ENCODE data around the gene HVCN1.
A peak's percentile ranks its signal among the peaks of the same experiment; 100 is the strongest.

Gene HVCN1

DNA sequence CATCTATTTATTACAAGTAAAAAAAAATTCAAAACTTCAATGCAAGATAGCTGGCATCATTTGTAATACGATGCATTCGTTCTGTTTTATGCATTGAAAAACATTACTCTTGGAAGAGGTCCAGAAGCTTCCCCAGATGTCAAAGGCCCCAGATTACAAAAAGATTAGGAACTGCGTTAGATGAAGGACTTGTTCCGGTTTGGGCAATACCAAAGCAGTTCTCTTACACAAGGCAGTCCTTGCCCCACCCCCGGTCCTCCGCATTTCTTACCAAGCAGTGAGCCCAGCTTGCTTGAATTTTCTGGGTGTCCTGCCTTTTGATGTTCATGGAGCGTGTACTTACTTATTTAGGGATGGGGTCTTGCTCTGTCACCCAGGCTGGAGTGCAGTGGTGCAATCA lies 4.8 kb upstream of the HVCN1 start:
- Histone ChIP-seq H3K27me3 (replicated peaks in 2 of 5; ENCODE audit: control insufficient read depth in 4 of 5, insufficient read depth in 5 of 5, low read length in 4 of 5) (peaks cover 0 to 4% (median 2%) of the 10 kb centered on the region in 5 experiments), H3K4me3 (ENCODE audit: control insufficient read depth in 1 of 7, extremely low read depth in 1 of 7, insufficient read depth in 4 of 7, low read depth in 2 of 7, low read length in 6 of 7) (no peak overlapping the region), H3K9me3 (ENCODE audit: control extremely low read depth in 1 of 5, control insufficient read depth in 4 of 5, insufficient read depth in 2 of 5, low read depth in 1 of 5, low read length in 4 of 5) (no peaks in the 10 kb centered on the region), H3K27ac (ENCODE audit: insufficient read depth in 1 of 2, low read depth in 1 of 2, low read length in 2 of 2, poor library complexity in 1 of 2, severe bottlenecking in 2 of 2) (no peak overlapping the region), H3K4me1 (ENCODE audit: control extremely low read depth in 1 of 4, control insufficient read depth in 4 of 4, insufficient read depth in 4 of 4, low read length in 3 of 4) (peaks cover 7 to 64% (median 35%) of the 10 kb centered on the region in 4 experiments), H3K36me3 (ENCODE audit: control insufficient read depth in 4 of 4, insufficient read depth in 4 of 4, low read length in 3 of 4) (no peaks in the 10 kb centered on the region)
- POLR2A ChIA-PET: no interaction called here
- peak; percentile 44 to 84 (median 83) for DNase-seq
- CTCF ChIA-PET: interaction anchor here (1.1 to 1.2 kb wide), 2 partner anchors 11 to 16 kb away, joined by 4 to 5 read pairs; no protein-coding TSS in a partner anchor
- 29% methylated on average over 3 of the region's 7 CpGs for WGBS (ENCODE audit: insufficient coverage)

DNA sequence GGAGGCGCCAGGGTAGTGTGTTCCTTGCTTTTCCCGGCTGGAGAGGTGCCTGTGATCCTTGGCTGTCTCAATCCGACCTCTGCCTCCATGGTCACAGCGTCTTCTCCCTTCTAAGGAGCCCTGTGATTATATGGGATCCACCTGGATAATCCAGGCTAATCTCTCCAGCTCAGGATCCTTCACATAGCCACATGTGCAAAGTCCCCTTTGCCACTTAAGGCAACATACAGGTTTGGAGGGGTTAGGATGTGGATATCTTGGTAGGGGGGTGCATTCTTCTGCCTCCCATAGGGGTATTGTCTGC lies 1.2 kb upstream of the HVCN1 start:
- Histone ChIP-seq H3K9me3 (ENCODE audit: control extremely low read depth in 1 of 5, control insufficient read depth in 4 of 5, insufficient read depth in 2 of 5, low read depth in 1 of 5, low read length in 4 of 5) (peaks cover 0 to 2% (median 0%) of the 10 kb centered on the region in 5 experiments), H3K36me3 (ENCODE audit: control insufficient read depth in 4 of 4, insufficient read depth in 4 of 4, low read length in 3 of 4) (no peaks in the 10 kb centered on the region), H3K27me3 (replicated peaks in 2 of 5; ENCODE audit: control insufficient read depth in 4 of 5, insufficient read depth in 5 of 5, low read length in 4 of 5) (peaks cover 0 to 12% (median 4%) of the 10 kb centered on the region in 5 experiments), H3K27ac (ENCODE audit: insufficient read depth in 1 of 2, low read depth in 1 of 2, low read length in 2 of 2, poor library complexity in 1 of 2, severe bottlenecking in 2 of 2) (no peak overlapping the region), H3K4me1 (ENCODE audit: control extremely low read depth in 1 of 4, control insufficient read depth in 4 of 4, insufficient read depth in 4 of 4, low read length in 3 of 4) (peaks cover 7 to 69% (median 40%) of the 10 kb centered on the region in 4 experiments), H3K4me3 (ENCODE audit: control insufficient read depth in 1 of 7, extremely low read depth in 1 of 7, insufficient read depth in 4 of 7, low read depth in 2 of 7, low read length in 6 of 7) (peak overlapping the region in 2 of 7 experiments; percentile 68 to 78)
- ChIA-PET POLR2A (no interaction called here), CTCF (interaction anchor here (1.0 to 1.2 kb wide), 2 partner anchors 88 to 158 kb away, joined by 3 to 5 read pairs; no protein-coding TSS in a partner anchor)
- DNase-seq: no peak
- 68% methylated on average over 4 of the region's 4 CpGs for WGBS (ENCODE audit: insufficient coverage)

DNA sequence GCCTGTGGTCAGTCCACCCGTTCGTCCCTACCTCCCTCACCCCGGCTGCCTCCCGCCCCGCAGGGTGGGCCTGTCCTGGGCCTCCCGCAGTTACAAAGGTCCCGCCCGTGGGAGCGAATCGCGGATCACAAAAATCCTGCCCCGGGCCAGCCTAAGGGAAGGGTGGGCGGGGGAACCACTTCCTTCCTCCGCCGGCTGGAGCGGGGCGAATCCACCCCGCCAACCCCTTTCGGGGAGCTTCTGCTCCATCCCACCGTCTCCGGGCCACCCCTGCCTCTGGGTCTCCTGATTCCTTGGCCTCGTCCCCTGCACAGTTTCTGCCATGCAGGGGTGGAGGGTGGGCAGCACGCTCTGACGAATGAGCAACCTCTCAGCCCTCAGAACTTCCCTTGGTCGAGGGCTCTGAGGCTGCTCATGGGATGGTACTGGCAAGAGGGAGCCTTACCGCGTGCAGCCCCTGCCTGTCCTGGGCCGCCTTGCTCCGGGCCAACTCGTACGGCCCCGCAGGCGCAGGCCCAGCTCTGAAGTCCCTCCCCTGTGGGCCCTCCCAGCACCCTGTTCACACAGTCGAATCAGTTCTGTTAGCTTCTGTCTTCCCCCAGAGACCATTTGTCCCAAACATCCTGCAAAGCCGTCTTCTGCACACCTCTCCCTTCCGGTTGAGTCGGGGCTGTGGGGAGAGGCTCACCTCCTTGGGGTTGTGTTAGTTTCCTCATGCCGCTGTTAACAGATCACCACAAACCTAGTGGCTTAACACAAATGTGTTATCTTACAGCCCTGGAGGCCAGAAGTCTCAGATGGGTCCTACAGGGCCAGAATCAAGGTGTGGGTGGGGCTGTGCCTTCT lies 589 bp upstream of the HVCN1 start:
- WGBS (ENCODE audit: insufficient coverage): 0% methylated on average over 34 of the region's 38 CpGs
- peak; percentile 42 to 74 (median 65) for DNase-seq
- Histone ChIP-seq H3K27ac (ENCODE audit: insufficient read depth in 1 of 2, low read depth in 1 of 2, low read length in 2 of 2, poor library complexity in 1 of 2, severe bottlenecking in 2 of 2) (no peak overlapping the region), H3K4me1 (ENCODE audit: control extremely low read depth in 1 of 4, control insufficient read depth in 4 of 4, insufficient read depth in 4 of 4, low read length in 3 of 4) (peaks cover 7 to 64% (median 40%) of the 10 kb centered on the region in 4 experiments), H3K36me3 (ENCODE audit: control insufficient read depth in 4 of 4, insufficient read depth in 4 of 4, low read length in 3 of 4) (no peaks in the 10 kb centered on the region), H3K27me3 (replicated peaks in 2 of 5; ENCODE audit: control insufficient read depth in 4 of 5, insufficient read depth in 5 of 5, low read length in 4 of 5) (peaks cover 0 to 12% (median 4%) of the 10 kb centered on the region in 5 experiments), H3K4me3 (ENCODE audit: control insufficient read depth in 1 of 7, extremely low read depth in 1 of 7, insufficient read depth in 4 of 7, low read depth in 2 of 7, low read length in 6 of 7) (peak overlapping the region; percentile 18 to 78 (median 66)), H3K9me3 (ENCODE audit: control extremely low read depth in 1 of 5, control insufficient read depth in 4 of 5, insufficient read depth in 2 of 5, low read depth in 1 of 5, low read length in 4 of 5) (peaks cover 0 to 2% (median 0%) of the 10 kb centered on the region in 5 experiments)
- CTCF ChIA-PET: interaction anchor here (1.0 to 1.2 kb wide), 2 partner anchors 88 to 158 kb away, joined by 3 to 5 read pairs; no protein-coding TSS in a partner anchor
- POLR2A ChIA-PET: no interaction called here

DNA sequence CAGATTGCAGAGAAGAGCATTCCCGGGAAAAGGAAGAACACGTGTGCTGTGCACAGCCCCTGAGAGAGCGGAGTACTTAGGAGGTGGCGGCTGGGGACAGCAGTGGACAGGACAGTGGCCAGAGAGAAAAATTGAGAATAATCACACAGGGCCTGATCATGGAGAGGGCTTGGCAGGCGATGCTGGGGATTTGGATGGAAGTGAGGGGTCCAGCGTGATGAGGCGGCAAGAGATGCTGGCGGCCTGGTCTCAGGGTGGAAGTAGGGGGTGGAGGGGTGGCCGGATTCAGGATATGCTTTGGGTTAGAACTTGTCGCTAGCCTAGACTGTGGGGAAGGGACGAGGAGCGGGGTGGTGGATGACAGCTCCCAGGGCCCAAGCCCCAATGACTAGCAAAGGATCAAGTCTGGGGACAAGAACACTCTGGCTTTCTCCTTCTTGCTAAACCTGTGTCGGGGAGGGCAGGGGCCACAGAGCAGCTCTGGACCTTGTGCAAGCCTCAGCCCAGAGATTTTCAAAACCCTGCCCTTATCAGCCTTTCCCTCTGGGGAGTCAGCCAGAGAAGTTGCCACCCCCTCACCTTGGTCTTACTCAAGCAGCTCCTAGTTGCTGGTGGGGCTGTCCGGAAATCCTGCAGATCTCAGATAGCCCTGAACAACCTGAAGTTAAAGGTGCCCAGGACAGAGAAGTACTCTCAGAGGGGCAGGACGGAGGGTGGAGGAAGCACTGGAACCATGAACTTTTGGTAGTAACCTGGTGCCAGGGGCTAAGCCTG lies 1.3 kb downstream of the HVCN1 start:
- Histone ChIP-seq H3K27me3 (replicated peaks in 2 of 5; ENCODE audit: control insufficient read depth in 4 of 5, insufficient read depth in 5 of 5, low read length in 4 of 5) (peaks cover 0 to 12% (median 4%) of the 10 kb centered on the region in 5 experiments), H3K9me3 (ENCODE audit: control extremely low read depth in 1 of 5, control insufficient read depth in 4 of 5, insufficient read depth in 2 of 5, low read depth in 1 of 5, low read length in 4 of 5) (peaks cover 0 to 2% (median 0%) of the 10 kb centered on the region in 5 experiments), H3K4me3 (ENCODE audit: control insufficient read depth in 1 of 7, extremely low read depth in 1 of 7, insufficient read depth in 4 of 7, low read depth in 2 of 7, low read length in 6 of 7) (peak overlapping the region in 2 of 7 experiments; percentile 66 to 78), H3K36me3 (ENCODE audit: control insufficient read depth in 4 of 4, insufficient read depth in 4 of 4, low read length in 3 of 4) (no peaks in the 10 kb centered on the region), H3K27ac (ENCODE audit: insufficient read depth in 1 of 2, low read depth in 1 of 2, low read length in 2 of 2, poor library complexity in 1 of 2, severe bottlenecking in 2 of 2) (no peak overlapping the region), H3K4me1 (ENCODE audit: control extremely low read depth in 1 of 4, control insufficient read depth in 4 of 4, insufficient read depth in 4 of 4, low read length in 3 of 4) (peaks cover 3 to 47% (median 29%) of the 10 kb centered on the region in 4 experiments)
- ChIA-PET POLR2A (no interaction called here), CTCF (interaction anchor here (1.0 to 1.5 kb wide), 2 partner anchors 10 to 86 kb away, joined by 3 to 4 read pairs; no protein-coding TSS in a partner anchor)
- DNase-seq: peak in 2 of 3 donors; percentile 28 to 59
- WGBS (ENCODE audit: insufficient coverage): 87% methylated on average over 14 of the region's 15 CpGs

DNA sequence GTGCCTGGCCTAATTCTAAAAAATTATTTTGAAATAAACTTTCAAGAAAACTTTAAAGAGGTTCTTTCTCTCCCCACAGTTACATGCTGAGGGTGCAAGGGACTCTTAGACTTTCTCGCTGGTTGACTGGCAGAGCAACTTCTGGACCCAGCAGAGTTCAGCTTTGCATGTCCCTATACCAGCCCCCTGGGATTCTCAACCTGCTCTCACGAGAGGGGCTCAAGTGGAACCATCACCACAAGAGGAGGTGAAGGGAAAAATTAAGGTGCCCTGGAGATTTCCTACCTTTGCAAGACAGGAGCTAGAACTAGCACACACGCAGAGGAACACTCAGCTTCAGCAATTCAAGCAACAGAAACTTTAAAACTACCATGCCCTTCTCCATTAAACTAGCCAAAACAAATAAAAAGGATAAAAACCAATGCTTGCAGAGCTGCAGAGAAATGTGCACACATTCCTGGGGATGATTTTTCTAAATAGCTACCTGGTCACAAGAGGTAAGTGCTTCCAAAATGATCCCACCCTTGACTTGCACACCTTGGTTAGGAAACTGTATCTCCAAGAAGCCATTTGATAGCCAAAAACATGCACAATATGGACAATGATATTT lies 2.5 kb downstream of the HVCN1 start:
- H3K27me3 ChIP-seq (replicated peaks in 2 of 5; ENCODE audit: control insufficient read depth in 4 of 5, insufficient read depth in 5 of 5, low read length in 4 of 5): peaks cover 0 to 11% (median 2%) of the 10 kb centered on the region in 5 experiments
- H3K9me3 ChIP-seq (ENCODE audit: control extremely low read depth in 1 of 5, control insufficient read depth in 4 of 5, insufficient read depth in 2 of 5, low read depth in 1 of 5, low read length in 4 of 5): peaks cover 0 to 2% (median 0%) of the 10 kb centered on the region in 5 experiments
- no peak for DNase-seq
- H3K4me3 ChIP-seq (ENCODE audit: control insufficient read depth in 1 of 7, extremely low read depth in 1 of 7, insufficient read depth in 4 of 7, low read depth in 2 of 7, low read length in 6 of 7): no peak overlapping the region
- H3K4me1 ChIP-seq (ENCODE audit: control extremely low read depth in 1 of 4, control insufficient read depth in 4 of 4, insufficient read depth in 4 of 4, low read length in 3 of 4): peaks cover 3 to 41% (median 27%) of the 10 kb centered on the region in 4 experiments
- no peaks in the 10 kb centered on the region for H3K36me3 ChIP-seq (ENCODE audit: control insufficient read depth in 4 of 4, insufficient read depth in 4 of 4, low read length in 3 of 4)
- CTCF ChIA-PET: interaction anchor here (1.1 to 1.5 kb wide), 4 partner anchors 9 to 66 kb away, joined by 3 to 5 read pairs (median 4); no protein-coding TSS in a partner anchor
- H3K27ac ChIP-seq (ENCODE audit: insufficient read depth in 1 of 2, low read depth in 1 of 2, low read length in 2 of 2, poor library complexity in 1 of 2, severe bottlenecking in 2 of 2): no peak overlapping the region
- POLR2A ChIA-PET: no interaction called here
- WGBS (ENCODE audit: insufficient coverage): 100% methylated on average over 2 of the region's 3 CpGs

DNA sequence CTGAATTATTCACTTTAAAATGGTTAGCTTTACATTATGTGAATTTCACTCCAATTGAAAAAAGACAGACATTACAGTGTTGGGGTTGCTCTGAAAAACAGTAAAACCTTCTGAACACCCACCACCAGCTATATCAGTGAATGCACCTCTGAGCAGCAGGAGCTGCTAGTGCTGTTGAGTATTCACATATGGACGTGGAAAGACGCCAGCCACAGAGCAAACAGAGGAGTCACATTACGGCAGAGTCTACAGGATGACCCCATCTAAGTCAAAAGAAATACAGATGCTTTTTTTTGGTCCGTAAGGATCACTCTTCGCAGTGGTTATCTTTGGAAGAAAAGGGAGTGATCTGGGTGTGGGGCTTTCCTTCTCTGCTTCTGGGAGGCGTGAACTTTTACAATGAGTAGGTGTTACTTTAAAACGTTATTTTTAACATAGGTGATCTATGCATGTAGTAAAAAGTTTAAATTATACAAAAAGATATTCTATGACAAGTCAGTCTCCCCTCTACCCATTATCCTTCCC lies 4.5 kb downstream of the HVCN1 start:
- Histone ChIP-seq H3K9me3 (ENCODE audit: control extremely low read depth in 1 of 5, control insufficient read depth in 4 of 5, insufficient read depth in 2 of 5, low read depth in 1 of 5, low read length in 4 of 5) (peaks cover 0 to 2% (median 0%) of the 10 kb centered on the region in 5 experiments), H3K36me3 (ENCODE audit: control insufficient read depth in 4 of 4, insufficient read depth in 4 of 4, low read length in 3 of 4) (no peaks in the 10 kb centered on the region), H3K4me3 (ENCODE audit: control insufficient read depth in 1 of 7, extremely low read depth in 1 of 7, insufficient read depth in 4 of 7, low read depth in 2 of 7, low read length in 6 of 7) (no peak overlapping the region), H3K27me3 (replicated peaks in 2 of 5; ENCODE audit: control insufficient read depth in 4 of 5, insufficient read depth in 5 of 5, low read length in 4 of 5) (peaks cover 0 to 11% (median 0%) of the 10 kb centered on the region in 5 experiments), H3K4me1 (ENCODE audit: control extremely low read depth in 1 of 4, control insufficient read depth in 4 of 4, insufficient read depth in 4 of 4, low read length in 3 of 4) (peaks cover 0 to 21% (median 15%) of the 10 kb centered on the region in 4 experiments), H3K27ac (ENCODE audit: insufficient read depth in 1 of 2, low read depth in 1 of 2, low read length in 2 of 2, poor library complexity in 1 of 2, severe bottlenecking in 2 of 2) (no peak overlapping the region)
- WGBS (ENCODE audit: insufficient coverage): 78% methylated on average over 3 of the region's 7 CpGs
- ChIA-PET POLR2A (no interaction called here), CTCF (interaction anchor here (1.8 kb wide), 1 partner anchor 13 kb away, joined by 4 read pairs; no protein-coding TSS in a partner anchor)
- no peak for DNase-seq
